GM18507 (cell line): ENCODE results near the gene SELP.

ENCODE experiments used
- DNase-seq: peaks from one replicate; pipeline ENCODE4 v3.0.0; 2011; ENCODE audit warnings: low read depth; ENCODE audit not compliant: insufficient read length; ENCODE audit errors: extremely low spot score
- FAIRE-seq: peaks from 2 replicates; lab custom pipeline; 2011; peaks lifted over from hg19 to GRCh38; lab: Jason Lieb, UNC

The SELP gene

GRCh38 chr1:169624122-169624521 is 5.8 kb downstream of the SELP start:
- no peak for FAIRE-seq
- no peak for DNase-seq

GRCh38 chr1:169623132-169623926 is 6.6 kb downstream of the SELP start:
- FAIRE-seq (no peak), DNase-seq (no peak)

- no peak for DNase-seq
- FAIRE-seq, result no peak
Measured at GRCh38 chr1:169620565-169620964, 9.4 kb downstream of the SELP start.

GRCh38 chr1:169618367-169618766 is 11.6 kb downstream of the SELP start:
- DNase-seq (no peak), FAIRE-seq (no peak)

GRCh38 chr1:169615803-169616202 is 14.1 kb downstream of the SELP start:
- FAIRE-seq (no peak), DNase-seq (no peak)

GRCh38 chr1:169610858-169611257 is 19.1 kb downstream of the SELP start:
- no peak for FAIRE-seq

GRCh38 chr1:169610108-169610507 is 19.8 kb downstream of the SELP start:
- DNase-seq, result no peak
- FAIRE-seq, result no peak

More at GRCh38 chr1:169610858-169611257, 19.1 kb downstream of the SELP start:
- no peak for DNase-seq

GRCh38 chr1:169608226-169608625 is 21.7 kb downstream of the SELP start:
- DNase-seq, result no peak
- no peak for FAIRE-seq

- FAIRE-seq (peak; percentile 84), DNase-seq (no peak)
Measured at GRCh38 chr1:169604781-169605560, 25.0 kb downstream of the SELP start.

- DNase-seq, result no peak
- FAIRE-seq, result peak; percentile 73
Measured at GRCh38 chr1:169601096-169601881, 28.6 kb downstream of the SELP start.

- DNase-seq (no peak), FAIRE-seq (peak; percentile 66)
Measured at GRCh38 chr1:169595764-169596711, 33.9 kb downstream of the SELP start.

GRCh38 chr1:169594391-169594790 is 35.5 kb downstream of the SELP start:
- FAIRE-seq, result peak; percentile 75
- no peak for DNase-seq

GRCh38 chr1:169590932-169591331 is 39.0 kb downstream of the SELP start:
- DNase-seq (no peak), FAIRE-seq (no peak)

- DNase-seq (no peak), FAIRE-seq (no peak)
Measured at GRCh38 chr1:169588785-169589485, 41.0 kb downstream of the SELP start.

GRCh38 chr1:169588112-169588511 is 41.8 kb downstream of the SELP start:
- no peak for DNase-seq
- FAIRE-seq, result no peak

- peak; percentile 39 for DNase-seq
- FAIRE-seq, result peak; percentile 81
Measured at GRCh38 chr1:169586395-169587255, 43.3 kb downstream of the SELP start, which contains the start of gene F5. Gene F5, minus strand, starts transcription at chr1:169586481. Its CDS starts 95 bp downstream, at chr1:169586386.

- DNase-seq, result no peak
- FAIRE-seq, result no peak
Measured at GRCh38 chr1:169586067-169586394, 43.9 kb downstream of the SELP start.

GRCh38 chr1:169585181-169585580 is 44.7 kb downstream of the SELP start:
- DNase-seq, result no peak
- no peak for FAIRE-seq
